Ishikawa (cell line): ENCODE results near the gene LIME1.

ENCODE experiments used
- CEBPB ChIP-seq: IDR thresholded peaks from 2 replicates; pipeline ENCODE4 v1.6.1; 2012
- EP300 ChIP-seq: IDR thresholded peaks from 2 replicates; pipeline ENCODE4 v1.6.1; 2012; ENCODE audit warnings: borderline replicate concordance
- NFIC ChIP-seq: IDR thresholded peaks from 2 replicates; pipeline ENCODE4 v1.6.1; 2012
- TAF1 ChIP-seq: IDR thresholded peaks from 2 replicates; pipeline ENCODE4 v1.6.1; 2012; ENCODE audit warnings: low read depth, mild to moderate bottlenecking
- TEAD4 ChIP-seq: IDR thresholded peaks from 2 replicates; pipeline ENCODE4 v1.6.1; 2012
- ZBTB7A ChIP-seq: IDR thresholded peaks from 2 replicates; pipeline ENCODE4 v1.6.1; 2012; ENCODE audit warnings: low read depth

DNA sequence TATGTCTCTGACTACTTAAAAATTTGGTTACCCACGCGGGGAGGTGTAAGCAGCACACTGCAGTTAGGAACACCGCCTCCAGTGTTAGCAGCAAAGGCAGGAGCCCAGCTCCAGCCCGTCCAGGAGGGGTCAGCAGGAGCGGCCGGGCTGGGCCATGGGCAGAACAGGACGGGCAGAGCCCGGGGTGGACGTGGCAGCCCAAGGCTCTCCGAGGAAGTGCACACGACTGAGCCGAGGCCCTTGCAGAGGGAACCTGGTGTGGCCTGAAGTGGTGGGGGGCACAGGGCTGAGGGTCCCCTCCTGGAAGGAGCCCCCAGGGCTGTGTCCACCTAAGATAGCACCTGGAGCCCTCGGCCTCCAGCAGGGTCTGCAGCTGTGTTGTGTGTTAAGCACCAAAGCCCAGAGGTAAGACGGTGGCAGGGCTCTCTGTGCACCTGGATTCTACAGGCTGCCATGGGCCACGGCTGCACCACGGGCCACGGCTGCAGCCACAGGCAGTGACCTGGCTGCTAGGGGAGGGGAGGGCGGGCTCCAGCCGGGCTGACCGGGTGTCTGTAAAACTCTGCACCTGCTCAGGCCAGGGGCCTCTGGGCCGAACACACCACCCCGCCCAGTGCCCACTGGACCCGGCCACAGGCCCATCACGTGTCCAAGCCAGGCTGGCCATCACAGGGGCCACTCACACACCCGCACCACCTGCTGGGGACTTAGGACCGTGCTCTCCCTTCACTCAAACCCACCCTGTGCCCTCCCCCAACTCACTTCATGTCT, 9.7 kb downstream of the LIME1 start:
- TF ChIP-seq CEBPB (no peak), ZBTB7A (no peak), EP300 (no peak), NFIC (no peak), TEAD4 (no peak), TAF1 (no peak)
